NCI-H2227 (cell line): ENCODE results near the gene NQO2.
"Not testable (repeated sequence)": the region's sequence is repeated elsewhere in the genome, so short reads cannot be mapped to it uniquely, and the experiment has no call there.

Experiments used
- DNase-seq: peaks from one replicate; lab custom pipeline; 2025; ENCODE audit not compliant: unreplicated experiment; lab: John Stamatoyannopoulos, UW

Gene NQO2

GRCh38 chr6:3036861-3037637 is 37.4 kb downstream of the NQO2 start:
- DNase-seq: no peak

DNA sequence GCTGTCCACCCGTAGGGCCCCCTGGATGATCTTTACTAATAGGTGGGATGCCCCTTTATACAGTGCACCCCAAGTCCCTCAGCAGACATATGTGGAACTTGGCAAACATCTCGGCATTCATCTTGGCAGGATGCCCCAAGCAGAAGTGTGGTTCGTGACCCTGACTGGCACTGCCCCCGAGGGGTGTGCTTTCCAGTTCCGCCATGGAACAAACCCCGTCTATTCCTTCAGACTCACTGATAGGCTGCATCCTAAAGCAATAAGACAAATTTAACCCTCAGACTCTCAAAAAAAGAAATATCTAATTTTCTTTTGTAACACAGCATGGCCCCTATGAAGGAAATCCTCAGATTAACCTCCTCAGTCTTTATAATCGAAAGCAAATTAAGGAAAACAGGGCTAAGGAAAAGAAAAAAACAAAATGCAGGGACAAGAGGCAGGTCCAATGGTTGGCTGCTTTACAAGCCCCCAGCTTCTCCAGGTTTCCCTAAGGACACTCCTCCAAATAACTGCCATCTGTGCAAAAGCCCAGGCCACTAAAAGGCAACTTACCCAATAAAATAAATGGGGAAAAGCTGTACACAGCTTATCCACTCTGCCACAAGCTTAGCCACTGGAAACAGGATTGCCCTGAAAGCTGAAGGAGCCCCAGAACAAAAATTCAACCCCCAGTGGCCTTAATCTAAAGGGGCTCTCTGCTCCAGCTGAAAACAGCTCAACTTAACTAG is 38.1 kb downstream of the NQO2 start:
- DNase-seq: no peak

DNA sequence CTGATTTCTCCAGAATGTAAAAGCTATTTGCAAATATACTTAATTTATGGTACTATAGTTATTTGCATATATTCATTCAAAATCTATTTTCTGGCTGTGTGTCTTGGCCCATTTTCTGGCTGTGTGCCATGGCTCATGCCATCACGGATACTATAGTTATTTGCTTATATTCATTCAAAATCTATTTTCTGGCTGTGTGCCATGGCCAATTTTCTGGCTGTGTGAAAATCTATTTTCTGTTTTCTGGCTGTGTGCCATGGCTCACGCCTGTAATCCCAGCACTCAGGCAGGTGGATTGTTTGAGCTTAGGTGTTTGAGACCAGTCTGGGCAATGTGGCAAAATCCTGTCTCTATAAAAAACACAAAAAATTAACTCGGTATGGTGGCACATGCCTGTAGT is 39.7 kb downstream of the NQO2 start:
- DNase-seq: peak; percentile 91

DNA sequence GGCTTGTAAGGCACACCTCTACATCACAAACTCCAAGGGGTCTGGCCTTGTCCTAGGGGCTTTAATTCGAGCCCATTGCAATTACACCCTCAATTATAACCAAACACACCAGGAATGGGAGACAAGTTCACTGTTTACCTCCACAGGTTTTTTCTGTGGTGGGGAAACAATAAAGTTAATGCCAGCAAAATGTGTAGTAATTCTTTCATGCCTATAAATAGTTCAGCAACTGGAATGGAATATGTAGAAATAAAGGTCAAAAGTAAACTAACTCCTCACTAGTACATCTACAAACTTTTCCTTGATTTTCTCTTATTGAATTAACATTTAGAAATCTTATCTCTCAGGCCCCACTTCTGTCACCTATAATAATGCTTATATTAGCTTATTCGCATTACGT is 41.5 kb downstream of the NQO2 start:
- DNase-seq: no peak

GRCh38 chr6:3041606-3042005 is 41.9 kb downstream of the NQO2 start:
- DNase-seq: no peak

- DNase-seq: no peak
Observed at GRCh38 chr6:3045369-3045768, 45.7 kb downstream of the NQO2 start.

DNA sequence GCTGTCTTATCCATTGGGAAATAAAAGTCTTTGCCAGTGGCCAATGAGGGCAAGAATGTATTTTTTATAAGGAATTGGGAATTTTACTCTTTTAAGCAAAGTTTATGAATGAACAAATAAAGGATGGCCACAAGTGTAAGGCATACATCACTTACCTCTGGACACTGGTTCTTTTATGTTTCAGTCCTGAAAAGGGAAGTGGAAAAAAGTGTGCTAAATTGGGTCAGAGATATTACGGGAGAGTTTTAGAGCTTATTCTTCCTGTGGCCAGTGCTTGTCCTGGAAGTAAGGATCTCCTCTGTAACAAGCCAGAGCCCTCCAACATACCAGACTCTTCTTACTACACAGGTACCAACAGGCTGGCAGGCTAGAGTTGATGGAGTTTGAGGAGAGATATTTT is 46.1 kb downstream of the NQO2 start:
- DNase-seq: no peak

DNA sequence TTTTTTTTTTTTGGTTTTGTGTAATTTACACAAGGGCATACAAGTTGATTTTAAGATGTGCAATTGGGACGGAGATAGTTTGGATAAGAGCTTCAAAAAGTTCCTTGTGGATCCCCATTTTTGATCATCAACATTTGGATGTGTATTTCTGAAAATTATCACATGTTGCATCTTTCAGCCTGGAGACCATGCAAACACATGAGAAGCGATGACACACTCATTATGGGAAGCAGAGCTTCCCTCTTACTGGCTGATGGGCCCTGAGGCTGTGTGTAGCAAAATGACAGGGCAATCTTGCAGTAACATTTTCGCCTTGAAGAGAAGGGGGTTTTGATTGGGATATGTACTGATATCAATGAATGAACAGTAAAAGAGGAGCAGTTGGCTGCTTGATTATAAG is 46.6 kb downstream of the NQO2 start:
- DNase-seq: no peak

DNA sequence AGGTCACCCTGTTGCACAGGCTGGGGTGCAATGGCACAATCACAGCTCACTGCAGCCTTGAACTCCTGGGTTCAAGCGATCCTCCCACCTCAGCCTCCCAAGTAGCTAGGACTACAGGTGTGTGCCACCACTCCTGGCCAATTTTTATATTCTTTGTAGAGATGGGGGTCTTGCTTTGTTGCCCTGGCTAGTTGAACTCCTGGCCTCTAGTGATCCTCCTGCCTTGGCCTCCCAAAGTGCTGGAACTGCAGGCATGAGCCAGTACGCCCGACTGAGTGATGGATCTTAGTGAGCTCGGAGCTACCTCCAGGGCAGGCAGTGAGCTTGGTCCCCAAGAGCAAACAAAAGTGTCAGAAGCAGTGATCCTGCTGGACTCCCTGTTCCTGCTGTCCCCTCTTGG is 48.3 kb downstream of the NQO2 start:
- not testable (repeated sequence) for DNase-seq

DNA sequence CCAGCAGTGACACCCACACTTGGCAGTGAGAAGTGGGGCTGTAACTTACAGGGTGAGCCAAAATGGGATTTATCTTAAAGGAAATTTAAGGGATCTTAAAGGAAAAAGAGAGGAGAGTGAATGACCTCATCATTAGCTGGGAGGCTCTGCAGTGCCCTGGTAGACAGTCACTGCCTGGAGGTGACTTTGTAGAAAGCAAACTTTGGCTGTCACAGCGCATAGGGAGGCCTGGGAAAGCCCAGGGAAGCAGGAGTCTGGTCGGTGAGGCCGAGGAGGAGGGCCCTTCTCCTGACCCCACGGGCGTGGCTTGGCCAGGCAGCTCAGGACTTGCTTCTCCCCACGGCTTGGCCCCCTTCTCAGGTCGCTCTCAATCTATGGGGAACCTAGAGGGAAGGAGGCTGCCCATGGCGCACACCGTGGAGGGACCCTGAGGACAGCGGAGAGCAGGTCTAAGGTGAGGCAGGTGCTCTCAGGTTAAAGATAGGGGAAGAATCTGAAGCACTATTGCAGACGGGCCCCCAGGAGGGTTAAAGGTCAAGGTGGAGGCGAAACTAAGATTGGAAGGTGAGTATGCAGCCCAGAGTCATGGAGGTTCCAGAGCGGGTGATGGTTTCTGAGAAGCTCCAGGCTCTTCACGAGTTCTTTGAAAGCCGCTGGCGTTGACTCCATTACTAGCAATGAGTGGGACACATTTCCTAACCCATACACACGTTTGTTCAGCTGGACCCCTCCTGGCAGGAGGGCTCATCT is 53.0 kb downstream of the NQO2 start:
- no peak for DNase-seq

- DNase-seq: no peak
Observed at GRCh38 chr6:3053231-3053508, 53.5 kb downstream of the NQO2 start.

DNA sequence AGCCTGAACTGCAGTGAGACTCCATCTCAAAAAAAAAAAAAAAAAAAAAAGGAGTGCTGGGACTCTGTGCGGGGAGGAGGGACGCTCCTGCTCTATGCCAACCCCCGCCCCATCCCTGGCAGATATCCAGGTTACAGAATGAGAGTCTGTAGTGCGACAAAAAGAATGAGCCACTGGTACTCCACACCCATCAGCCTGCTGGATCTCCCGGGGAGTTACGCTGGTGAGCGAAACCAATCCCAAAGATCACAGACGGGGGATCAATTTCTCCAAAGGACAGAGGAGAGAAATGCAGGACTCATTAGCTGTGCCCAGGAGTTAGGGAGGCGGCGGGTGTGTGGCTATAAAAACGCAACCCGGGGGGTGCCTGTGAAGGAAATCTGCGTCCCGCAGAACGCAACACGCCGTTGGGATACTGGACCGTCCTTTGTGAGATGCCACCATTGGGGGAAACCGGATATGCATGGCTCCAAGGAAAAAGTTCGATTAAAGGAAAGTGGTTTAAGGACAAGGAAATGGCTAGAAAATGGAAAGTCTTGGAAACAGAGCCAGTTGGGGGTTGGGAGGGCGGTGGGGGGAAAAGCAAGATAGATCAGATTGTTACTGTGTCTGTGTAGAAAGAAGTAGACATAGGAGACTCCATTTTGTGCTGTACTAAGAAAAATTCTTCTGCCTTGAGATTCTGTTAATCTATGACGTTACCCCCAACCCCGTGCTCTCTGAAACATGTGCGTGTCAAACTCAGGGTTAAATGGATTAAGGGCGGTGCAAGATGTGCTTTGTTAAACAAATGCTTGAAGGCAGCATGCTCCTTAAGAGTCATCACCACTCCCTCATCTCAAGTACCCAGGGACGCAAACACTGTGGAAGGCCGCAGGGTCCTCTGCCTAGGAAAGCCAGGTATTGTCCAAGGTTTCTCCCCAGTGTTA is 54.8 kb downstream of the NQO2 start:
- peak; percentile 77 for DNase-seq

DNA sequence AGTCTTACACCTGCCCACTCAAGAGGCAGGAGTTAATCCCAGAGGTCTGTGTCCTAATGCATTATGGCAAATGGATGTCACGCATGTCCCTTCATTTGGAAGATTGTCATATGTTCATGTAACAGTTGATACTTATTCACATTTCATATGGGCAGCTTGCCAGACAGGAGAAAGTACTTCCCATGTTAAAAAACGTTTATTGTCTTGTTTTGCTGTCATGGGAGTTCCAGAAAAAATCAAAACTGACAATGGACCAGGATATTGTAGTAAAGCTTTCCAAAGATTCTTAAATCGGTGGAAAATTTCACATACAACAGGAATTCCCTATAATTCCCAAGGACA is 55.4 kb downstream of the NQO2 start:
- DNase-seq: not testable (repeated sequence)

DNA sequence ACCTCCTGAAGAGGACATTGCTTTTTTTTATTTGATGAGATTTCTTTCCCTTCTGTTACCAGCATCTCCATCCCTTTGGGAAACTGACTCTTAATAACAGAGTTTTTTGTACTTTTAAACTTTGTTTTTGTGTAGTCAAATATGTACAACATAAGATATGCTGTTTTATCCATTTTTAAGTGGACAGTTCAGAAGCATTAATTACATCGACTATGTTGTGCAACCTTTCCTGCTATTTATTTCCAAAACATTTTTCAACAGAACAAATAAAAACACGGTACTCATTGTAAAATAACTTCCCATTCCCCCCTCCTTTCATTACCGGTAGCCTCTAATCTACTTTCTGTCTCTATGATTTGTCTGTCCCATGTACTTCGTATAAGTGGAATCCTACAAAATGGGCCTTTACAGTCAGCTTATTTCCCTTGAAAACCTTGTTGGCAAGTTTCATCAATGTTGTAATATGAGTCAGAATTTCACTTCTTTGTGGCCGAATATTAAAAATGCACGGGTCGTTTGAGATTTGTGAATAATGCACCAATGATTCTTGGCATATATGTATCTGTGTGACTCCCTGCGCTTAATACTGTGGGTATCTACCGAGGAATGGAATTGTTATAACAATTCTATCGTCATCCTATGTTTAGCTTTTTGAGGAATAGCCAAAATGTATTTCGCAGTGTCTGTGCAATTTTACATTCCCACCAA is 57.5 kb downstream of the NQO2 start:
- DNase-seq: no peak

GRCh38 chr6:3058957-3059356 is 59.3 kb downstream of the NQO2 start:
- no peak for DNase-seq

- DNase-seq: not testable (repeated sequence)
Observed at GRCh38 chr6:3060092-3060491, 60.4 kb downstream of the NQO2 start.

DNA sequence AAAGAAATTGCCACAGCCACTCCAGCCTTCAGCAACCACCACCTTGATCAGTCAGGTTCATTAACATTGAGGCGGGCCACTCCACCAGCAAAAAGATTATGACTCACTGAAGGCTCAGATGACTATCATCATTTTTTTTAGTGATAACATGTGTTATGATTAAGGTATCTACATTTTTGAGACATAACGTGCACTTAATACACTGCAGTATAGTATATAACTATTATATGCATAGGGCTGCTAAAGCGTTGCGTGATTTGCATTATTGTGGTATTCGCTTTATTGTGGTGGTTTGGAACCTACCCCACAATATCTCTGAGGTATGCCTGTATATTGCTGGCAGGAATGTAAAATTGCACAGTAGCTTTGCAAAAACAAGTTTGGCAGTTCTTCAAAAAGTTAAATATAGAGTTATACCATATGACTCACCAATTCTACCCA is 61.8 kb downstream of the NQO2 start:
- DNase-seq: no peak

DNA sequence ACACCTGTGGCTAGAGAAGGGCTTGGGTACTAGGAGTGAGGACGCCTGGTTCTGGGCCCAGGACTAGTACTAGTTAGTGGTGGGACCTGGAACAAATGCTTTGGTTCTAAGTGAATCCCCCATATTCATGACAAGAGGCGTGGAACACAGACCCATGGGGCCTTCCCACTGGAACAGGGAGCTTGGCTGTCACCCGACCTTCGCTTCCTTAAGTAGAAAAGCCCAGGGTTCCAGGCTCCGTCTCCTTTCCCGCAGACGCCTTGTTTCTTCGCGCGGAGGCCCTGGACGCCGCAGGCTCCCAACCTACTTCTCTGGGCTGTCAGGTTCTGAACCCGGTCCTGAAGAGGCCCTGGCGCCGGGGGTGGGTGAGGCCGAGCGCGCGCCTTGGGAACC is 63.6 kb downstream of the NQO2 start:
- DNase-seq: not testable (repeated sequence)

DNA sequence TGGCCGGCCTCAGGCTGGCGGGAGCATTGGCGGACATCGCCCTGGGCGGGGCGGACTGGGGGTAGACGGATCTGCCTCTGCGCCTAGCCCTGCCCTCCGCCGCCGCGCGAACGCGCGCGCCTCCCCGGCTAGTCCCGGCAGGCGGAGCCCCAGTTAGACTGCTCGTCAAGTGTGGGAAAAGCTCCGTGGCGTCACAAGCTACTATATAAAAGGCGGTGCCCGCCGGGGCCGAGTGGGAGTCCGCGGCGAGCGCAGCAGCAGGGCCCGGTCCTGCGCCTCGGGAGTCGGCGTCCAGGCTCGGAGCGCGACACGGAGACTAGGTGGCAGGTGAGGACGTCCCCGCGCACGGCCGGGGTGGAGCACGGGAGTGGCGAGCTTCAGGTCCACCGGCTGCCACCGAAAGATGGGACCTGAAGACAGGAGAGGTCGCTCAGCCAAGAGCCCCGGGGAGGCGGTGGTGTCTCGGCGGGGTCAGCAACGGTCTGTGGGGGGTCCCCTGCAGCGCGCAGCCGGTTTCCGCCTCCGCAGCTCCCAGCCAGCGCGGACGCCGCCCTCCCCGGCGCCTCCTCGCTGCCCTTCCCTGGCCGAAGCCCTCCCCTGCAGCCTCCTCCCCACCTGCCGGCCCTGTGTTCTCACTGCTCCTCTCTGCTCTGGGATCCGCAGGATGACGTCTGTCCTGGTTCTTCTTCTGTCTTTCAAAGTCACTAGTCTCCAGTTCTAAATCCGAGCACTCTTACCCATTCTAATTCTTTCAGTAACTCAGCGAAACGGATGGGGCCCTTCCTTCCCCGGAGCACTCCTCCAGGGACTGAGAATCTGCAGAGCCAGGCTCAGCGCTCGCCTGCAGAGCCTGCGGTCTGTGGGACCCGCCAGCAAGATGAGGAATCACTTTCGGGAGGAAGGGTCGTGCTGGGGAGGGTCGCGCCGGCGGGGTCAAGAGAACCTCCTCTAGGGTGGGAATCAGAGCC is 64.3 kb downstream of the NQO2 start:
- peak; percentile 97 for DNase-seq
